GM12878 (cell line): Measurements from ENCODE around the gene CRAT. TPM values are rescaled to one million over a fixed set of nuclear protein-coding genes. Genes with fewer than 3 reads are reported as not detected.
A peak's percentile ranks its signal among the peaks of the same experiment; 100 is the strongest.

ENCODE experiments used
- ATAC-seq: fragments of 200-7000 bp; cut with Tn5 transposase; 3 replicates; pipeline ENCODE4 v1.9.1; 2020; ENCODE audit warnings: mild to moderate bottlenecking, moderate library complexity
- BruUV-seq: library from RNA; stranded (reverse); fragments of 400-500 nt; replicated peaks from 2 replicates; lab custom pipeline; 2021; lab: Mats Ljungman, UMichigan
- CTCF ChIA-PET: fragments of 300-600 bp; sonication (Branson Sonifier 250); formaldehyde crosslinking; extraction: SDS; loops from one replicate; lab custom pipeline; 2021; ENCODE audit warnings: inconsistent platforms; lab: Yijun Ruan, JAX
- POLR2A ChIA-PET: fragments of 350-600 bp; formaldehyde crosslinking; extraction: SDS; loops from one replicate; lab custom pipeline; 2021; ENCODE audit warnings: inconsistent platforms; lab: Charles Lee
- RAD21 ChIA-PET: fragments of 300-600 bp; sonication (Branson Sonifier 250); formaldehyde crosslinking; loops from one replicate; lab custom pipeline; 2023; ENCODE audit warnings: antibody characterized with exemption; ENCODE audit not compliant: unreplicated experiment; lab: Charles Lee
- SMC1A ChIA-PET: fragments of 300-600 bp; sonication (Branson Sonifier 250); formaldehyde crosslinking; loops from one replicate; lab custom pipeline; 2023; ENCODE audit not compliant: unreplicated experiment, uncharacterized antibody; lab: Charles Lee
- DNase-seq: peaks from one replicate; pipeline ENCODE4 v3.0.0-alpha.2; 2011; ENCODE audit warnings: low read depth, low spot score
- FAIRE-seq: peaks from 3 replicates; lab custom pipeline; 2011; peaks lifted over from hg19 to GRCh38; lab: Jason Lieb, UNC
- H2AFZ ChIP-seq: 2 replicates; pipeline ENCODE4 v1.6.0; 2011; ENCODE audit warnings: low read depth, low read length, control low read depth; ENCODE audit not compliant: control insufficient read depth
- H3K27ac ChIP-seq: 2 replicates; pipeline ENCODE4 v1.5.1; 2011; ENCODE audit warnings: control low read depth; ENCODE audit not compliant: control insufficient read depth, insufficient read depth
- H3K27me3 ChIP-seq, 2 experiments: replicated peaks in 1 of 2; 2 replicates each; pipeline versions ENCODE4 v1.6.0 to v1.6.1; 2011; ENCODE audit warnings: low read length in 1 of 2; ENCODE audit not compliant: control insufficient read depth in 2 of 2, insufficient read depth in 2 of 2
- H3K36me3 ChIP-seq, 2 experiments: 2 replicates each; pipeline ENCODE4 v1.5.1; 2011; ENCODE audit warnings: low read length in 1 of 2; ENCODE audit not compliant: control insufficient read depth in 2 of 2, insufficient read depth in 2 of 2
- H3K4me1 ChIP-seq: 2 replicates; pipeline ENCODE4 v1.6.1; 2011; ENCODE audit warnings: mild to moderate bottlenecking, low read length, moderate library complexity, mixed read lengths; ENCODE audit not compliant: control insufficient read depth, insufficient read depth
- H3K4me2 ChIP-seq: 2 replicates; pipeline ENCODE4 v1.6.0; 2011; ENCODE audit warnings: control low read depth; ENCODE audit not compliant: control insufficient read depth, insufficient read depth
- H3K4me3 ChIP-seq: fragments of 200-600 bp; sonication (generic); 2 replicates; pipeline ENCODE4 v1.5.1; 2016
- H3K79me2 ChIP-seq: 2 replicates; pipeline ENCODE4 v1.6.0; 2011; ENCODE audit warnings: low read length; ENCODE audit not compliant: control insufficient read depth, insufficient read depth
- H3K9ac ChIP-seq: 2 replicates; pipeline ENCODE4 v1.8.0; 2011; ENCODE audit warnings: low read length, control low read depth, mixed read lengths; ENCODE audit not compliant: control insufficient read depth, insufficient read depth
- H3K9me3 ChIP-seq: replicated peaks from 3 replicates; pipeline ENCODE4 v1.5.1; 2011; ENCODE audit warnings: mild to moderate bottlenecking, low read length; ENCODE audit not compliant: control insufficient read depth, insufficient read depth
- H4K20me1 ChIP-seq: 2 replicates; pipeline ENCODE4 v1.6.0; 2011; ENCODE audit not compliant: control insufficient read depth, insufficient read depth
- CEBPB ChIP-seq, 2 experiments: fragments of 150-350 bp in 1 of 2; IDR thresholded peaks; 2 replicates each; pipeline ENCODE4 v1.6.1; 2012 to 2014; ENCODE audit warnings: low read depth in 2 of 2, low read length in 2 of 2, borderline replicate concordance in 1 of 2, inconsistent platforms in 1 of 2
- E4F1 ChIP-seq: fragments of 450-650 bp; IDR thresholded peaks from 2 replicates; pipeline ENCODE4 v1.6.1; 2018; ENCODE audit warnings: borderline replicate concordance, mild to moderate bottlenecking; ENCODE audit not compliant: partially characterized antibody
- ETV6 ChIP-seq, 2 experiments: fragments of 450-650 bp in 1 of 2; IDR thresholded peaks in 1 of 2; conservative IDR thresholded peaks in 1 of 2; 2 replicates each; pipeline ENCODE4 v1.6.1; 2014; ENCODE audit warnings: antibody characterized with exemption in 1 of 2, borderline replicate concordance in 1 of 2, low read depth in 1 of 2, mild to moderate bottlenecking in 1 of 2, moderate library complexity in 1 of 2
- IRF4 ChIP-seq: IDR thresholded peaks from 2 replicates; pipeline ENCODE4 v1.6.1; 2011; ENCODE audit warnings: low read depth, low read length
- IRF5 ChIP-seq: fragments of 450-650 bp; IDR thresholded peaks from 2 replicates; pipeline ENCODE4 v1.6.1; 2017; ENCODE audit warnings: borderline replicate concordance
- JUNB ChIP-seq: IDR thresholded peaks from 2 replicates; pipeline ENCODE4 v1.6.1; 2016; ENCODE audit warnings: antibody characterized with exemption, mild to moderate bottlenecking
- MYB ChIP-seq: fragments of 150-350 bp; IDR thresholded peaks from 2 replicates; pipeline ENCODE4 v1.6.1; 2014; ENCODE audit warnings: mild to moderate bottlenecking, low read depth, low read length, borderline replicate concordance
- MYC ChIP-seq: IDR thresholded peaks from 2 replicates; pipeline ENCODE4 v1.6.1; 2011; ENCODE audit warnings: mild to moderate bottlenecking, low read length, moderate library complexity, inconsistent platforms; ENCODE audit not compliant: insufficient read depth, insufficient replicate concordance, insufficient read length, severe bottlenecking
- NBN ChIP-seq: fragments of 450-650 bp; IDR thresholded peaks from 2 replicates; pipeline ENCODE4 v1.6.1; 2016
- NR2C1 ChIP-seq: fragments of 450-650 bp; IDR thresholded peaks from 2 replicates; pipeline ENCODE4 v1.6.1; 2017; ENCODE audit warnings: antibody characterized with exemption, mild to moderate bottlenecking, moderate library complexity
- NR2F1 ChIP-seq: fragments of 450-650 bp; conservative IDR thresholded peaks from 2 replicates; pipeline ENCODE4 v1.6.1; 2017; ENCODE audit warnings: mild to moderate bottlenecking
- RB1 ChIP-seq: fragments of 450-650 bp; formaldehyde crosslinking; IDR thresholded peaks from 2 replicates; pipeline ENCODE4 v1.6.1; 2017; ENCODE audit warnings: mild to moderate bottlenecking, borderline replicate concordance
- RCOR1 ChIP-seq: conservative IDR thresholded peaks from 2 replicates; pipeline ENCODE4 v1.6.1; 2012; ENCODE audit warnings: low read depth, low read length, improper control_type of control experiment
- RELB ChIP-seq: fragments of 450-650 bp; IDR thresholded peaks from 2 replicates; pipeline ENCODE4 v1.6.1; 2017; ENCODE audit warnings: low read depth, mild to moderate bottlenecking, moderate library complexity
- SIX5 ChIP-seq: IDR thresholded peaks from 2 replicates; pipeline ENCODE4 v1.6.1; 2011; ENCODE audit warnings: mild to moderate bottlenecking, low read depth, low read length, moderate library complexity; ENCODE audit not compliant: severe bottlenecking
- SUZ12 ChIP-seq: fragments of 200-600 bp; sonication (generic); IDR thresholded peaks from one replicate; pipeline ENCODE4 v1.6.1; 2018; ENCODE audit warnings: antibody characterized with exemption, mild to moderate bottlenecking; ENCODE audit not compliant: unreplicated experiment
- TBL1XR1 ChIP-seq: IDR thresholded peaks from 2 replicates; pipeline ENCODE4 v1.6.1; 2012; ENCODE audit warnings: low read depth, low read length, improper control_type of control experiment
- YBX1 ChIP-seq: fragments of 450-650 bp; IDR thresholded peaks from 2 replicates; pipeline ENCODE4 v1.6.1; 2016; ENCODE audit warnings: antibody characterized with exemption
- WGBS: methylation state at CpG from one replicate; pipeline ENCODE4 v1.1.6; 2016; ENCODE audit warnings: low lambda C conversion rate; ENCODE audit not compliant: insufficient replicate concordance, insufficient coverage; ENCODE audit errors: missing lambda C conversion rate; 5-methylcytosine and 5-hydroxymethylcytosine counted together
- in situ Hi-C: fragments of 300-500 bp; cut with MboI; formaldehyde crosslinking; loops from 9 replicates; pipeline ENCODE4 v1.14.3; 2018; ENCODE audit warnings: mixed read lengths
- intact Hi-C: fragments of 100-400 bp; cut with micrococcal nuclease; formaldehyde crosslinking; loops from one replicate; pipeline ENCODE4 v1.14.2; 2022; ENCODE audit not compliant: unreplicated experiment
- polyA plus RNA-seq, 11 experiments: library from polyadenylated mRNA; depleted of rRNA in 4 of 11; unstranded in 6 of 11; stranded (reverse) in 5 of 11; fragments of >200 nt; fragmentation: Nextera tagmentation in 4 of 11; fragmentation: Illumina TruSeq in 1 of 11; extraction: Ambion mirVana in 4 of 11; extraction: Trizol in 1 of 11; gene quantifications; 1 replicate in 1 of 11; 2 replicates in 10 of 11; pipeline versions ENCODE4 v1.2.1 to v1.2.3, GENCODE V29; 2011 to 2016; ENCODE audit warnings: inconsistent platforms in 2 of 11, missing spikeins in 2 of 11, low read depth in 1 of 11
- total RNA-seq, 4 experiments: library from RNA; depleted of rRNA in 3 of 4; stranded (reverse); fragments of >200 nt in 3 of 4; fragmentation: Illumina TruSeq in 1 of 4; extraction: Trizol in 1 of 4; gene quantifications; 2 replicates each; pipeline versions ENCODE4 v1.2.1 to v1.2.3, GENCODE V29; 2013 to 2021

CRAT gene
- total and polyA plus RNA-seq, 10 of the 15 experiments (the other 5 are each of a cell fraction or from before 2014, with no cell fraction given), result 0.10 to 3.4 (median 1.8) TPM

GRCh38 chr9:129139993-129140396 lies 29.4 kb upstream of the CRAT start:
- in situ Hi-C loops (no loop called here), intact Hi-C loops (loop anchor here (1.0 to 5.0 kb wide), 5 partner anchors 35 to 642 kb away; no protein-coding TSS in a partner anchor)
- Histone ChIP-seq H3K9me3 (no peaks in the 10 kb centered on the region), H3K4me3 (peak overlapping the region; percentile 45), H3K9ac (peak overlapping the region; percentile 95), H3K4me2 (peak overlapping the region; percentile 100), H4K20me1 (no peaks in the 10 kb centered on the region), H3K79me2 (peaks cover 7% of the 10 kb centered on the region), H2AFZ (peak overlapping the region; percentile 84), H3K4me1 (peaks cover 43% of the 10 kb centered on the region), H3K27me3 (no peaks in the 10 kb centered on the region), H3K36me3 (peaks cover 0 to 27% of the 10 kb centered on the region in 2 experiments; a peak in 3 of 4 replicates), H3K27ac (peak overlapping the region; percentile 100)
- ATAC-seq, result peak; percentile 74
- ChIA-PET POLR2A (interaction anchor here (0.5 to 2.7 kb wide), 22 partner anchors 9 to 968 kb away, joined by 3 to 21 read pairs (median 4); partner anchors contain the start of genes CRAT, IER5L, NTMT1 and PTPA), SMC1A (interaction anchor here (0.5 to 8.1 kb wide), 25 partner anchors 8 to 484 kb away, joined by 3 to 116 read pairs (median 5); partner anchors contain the start of genes C9orf50, IER5L, NTMT1 and SH3GLB2), CTCF (interaction anchor here (0.6 to 11.0 kb wide), 30 partner anchors 9 to 651 kb away, joined by 3 to 273 read pairs (median 8); partner anchors contain the start of genes C9orf50, CRAT, IER5L and NTMT1), RAD21 (interaction anchor here (0.6 to 7.8 kb wide), 30 partner anchors 9 to 752 kb away, joined by 3 to 197 read pairs (median 5); partner anchors contain the start of genes DOLK, IER5L, NTMT1 and NUP188)
- TSS peak; percentile 76 for BruUV-seq
- under 1% methylated on average over 11 of the region's 11 CpGs for WGBS
- DNase-seq, result peak; percentile 93
- peak; percentile 97 for FAIRE-seq
- no peak for TF ChIP-seq MYC
- TF ChIP-seq E4F1, result no peak
- peak; percentile 92 for TF ChIP-seq NBN
- TF ChIP-seq IRF5, result no peak
- TF ChIP-seq RCOR1, result no peak; the same call in 1 of the 2 replicates
- no peak for TF ChIP-seq CEBPB (IDR thresholded peaks at IDR 0.05; ENCODE audit: borderline replicate concordance in 1 of 2, low read depth in 2 of 2, low read length in 2 of 2)
- peak; percentile 93 for TF ChIP-seq IRF4
- peak; percentile 94 for TF ChIP-seq RELB
- peak; percentile 80; the same call in 1 of the 2 replicates for TF ChIP-seq TBL1XR1
- TF ChIP-seq RB1, result peak; percentile 71; the same call in 1 of the 2 replicates
- peak; percentile 97 for TF ChIP-seq JUNB
- 0 out of 2 replicates have a peak, but pooled peaks have one; percentile 60 for TF ChIP-seq MYB
- TF ChIP-seq NR2F1, result peak; percentile 82
- peak in 1 of 2 experiments; percentile 82; a peak in 2 of 4 replicates for TF ChIP-seq ETV6 (conservative IDR thresholded peaks at IDR 0.05 in 1 of 2, IDR thresholded peaks at IDR 0.05 in 1 of 2; ENCODE audit: borderline replicate concordance in 1 of 2, low read depth in 1 of 2)
- TF ChIP-seq SIX5, result peak; percentile 11
- TF ChIP-seq SUZ12, result no peak
- TF ChIP-seq NR2C1, result peak; percentile 34; the same call in 1 of the 2 replicates
- TF ChIP-seq YBX1, result no peak
